HepG2 (cell line): ENCODE measurements around the gene DOHH.

Source experiments
- CTCF ChIP-seq: sonication (generic); formaldehyde crosslinking; IDR thresholded peaks from 2 replicates; pipeline ENCODE4 v1.5.0; 2020; ENCODE audit warnings: mild to moderate bottlenecking, missing genetic modification reagents, moderate library complexity
- KAT2B ChIP-seq: fragments of 150-350 bp; IDR thresholded peaks from 2 replicates; pipeline ENCODE4 v1.6.1; 2014; ENCODE audit warnings: low read depth, low read length, borderline replicate concordance
- SRF ChIP-seq: IDR thresholded peaks from 2 replicates; pipeline ENCODE4 v1.6.1; 2011; ENCODE audit warnings: mild to moderate bottlenecking, low read depth, low read length, moderate library complexity
- TMF1 ChIP-seq: sonication (generic); formaldehyde crosslinking; IDR thresholded peaks from 2 replicates; pipeline ENCODE4 v1.8.1; 2022; ENCODE audit warnings: low read depth, missing genetic modification reagents
- ZNF446 ChIP-seq: sonication (generic); formaldehyde crosslinking; IDR thresholded peaks from 2 replicates; pipeline ENCODE4 v1.5.0; 2020; ENCODE audit warnings: mild to moderate bottlenecking, missing genetic modification reagents

- TF ChIP-seq TMF1 (no peak), ZNF446 (CRISPR knock-in tag) (no peak), SRF (no peak), CTCF (CRISPR knock-in tag) (no peak), KAT2B (no peak)
Measured at GRCh38 chr19:3462991-3463713, 37.3 kb downstream of the DOHH start.
